Fibroblast of pulmonary artery (primary cell): ENCODE data around the gene NANP.
"Not testable (repeated sequence)": the region's sequence is repeated elsewhere in the genome, so short reads cannot be mapped to it uniquely, and the experiment has no call there.

Source experiments
- DNase-seq: peaks from one replicate; pipeline ENCODE4 v3.0.0-alpha.2; 2010; ENCODE audit warnings: low read depth
- H3K4me3 ChIP-seq: replicated peaks from 2 replicates; pipeline ENCODE4 v1.5.1; 2011; ENCODE audit warnings: low read depth, mild to moderate bottlenecking, control low read depth, low read length, moderate library complexity
- CTCF ChIP-seq: IDR thresholded peaks from 2 replicates; pipeline ENCODE4 v1.5.1; 2011; ENCODE audit warnings: mild to moderate bottlenecking, control low read depth, low read length, inconsistent platforms; ENCODE audit errors: missing control alignments

Gene NANP

GRCh38 chr20:25606094-25606695 is 17.6 kb downstream of the NANP start:
- H3K4me3 ChIP-seq = no peak overlapping the region
- no peak for TF ChIP-seq CTCF
- DNase-seq = no peak

GRCh38 chr20:25605148-25605547 is 18.7 kb downstream of the NANP start:
- H3K4me3 ChIP-seq = no peak overlapping the region
- DNase-seq = peak; percentile 14
- TF ChIP-seq CTCF = no peak

- no peak overlapping the region for H3K4me3 ChIP-seq
- DNase-seq = no peak
- TF ChIP-seq CTCF = no peak
Measured at GRCh38 chr20:25604611-25605010, 19.2 kb downstream of the NANP start.

GRCh38 chr20:25602914-25603309 is 20.9 kb downstream of the NANP start:
- H3K4me3 ChIP-seq, DNase-seq: not testable (repeated sequence)

GRCh38 chr20:25602191-25602913 is 21.5 kb downstream of the NANP start:
- H3K4me3 ChIP-seq = not testable (repeated sequence)

GRCh38 chr20:25601659-25602058 is 22.2 kb downstream of the NANP start:
- no peak for DNase-seq
- no peak overlapping the region for H3K4me3 ChIP-seq
- no peak for TF ChIP-seq CTCF

More at GRCh38 chr20:25602191-25602913, 21.5 kb downstream of the NANP start:
- not testable (repeated sequence) for DNase-seq

GRCh38 chr20:25600632-25601031 is 23.2 kb downstream of the NANP start:
- no peak for TF ChIP-seq CTCF
- H3K4me3 ChIP-seq = no peak overlapping the region
- no peak for DNase-seq
